ENCODE measurements around the gene PAK1. TPM values are rescaled to one million over a fixed set of nuclear protein-coding genes. Genes with fewer than 3 reads are reported as not detected.

PAK1 gene
- polyA plus RNA-seq, 1 donor (not counting 4 experiments of a cell fraction or from before 2014, with no cell fraction given): 78.2 TPM

DNA sequence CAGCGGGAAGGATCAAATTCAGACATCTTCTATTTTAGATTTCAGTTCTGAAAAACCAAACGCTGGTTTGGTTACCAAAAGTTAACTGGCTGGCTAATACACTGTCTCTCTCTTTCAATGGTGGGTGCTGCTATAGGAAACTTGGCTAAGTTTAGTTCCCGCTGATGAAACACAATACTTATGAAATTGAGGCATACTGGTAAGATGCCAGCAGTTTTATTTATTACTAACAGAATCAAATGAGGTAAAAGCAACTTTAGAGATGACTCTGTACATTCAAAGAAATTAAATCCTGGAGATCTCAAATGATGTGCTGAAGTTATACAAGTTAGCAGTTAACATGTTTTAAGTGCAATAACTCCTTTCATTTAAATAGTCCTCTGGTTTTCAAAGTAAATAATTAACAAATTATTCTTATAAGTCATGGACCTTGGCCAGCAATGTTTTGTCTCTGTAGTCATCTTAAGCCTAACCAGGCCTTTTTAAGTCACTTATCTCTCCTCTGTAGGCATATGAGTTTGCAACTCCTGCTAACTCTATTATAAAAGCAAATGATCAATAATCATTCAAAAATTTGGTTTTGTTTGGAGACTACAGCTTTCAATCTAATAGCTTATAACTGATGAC is 54.8 kb downstream of the PAK1 start:
- dilution Hi-C loops (cut with MboI; ENCODE audit: extremely low pct_ligation_motif_present, low sequenced_read_pairs): no loop called here
- Histone ChIP-seq H3K9me3 (ENCODE audit: control insufficient read depth, low read depth, low read length) (no peaks in the 10 kb centered on the region), H3K9ac (ENCODE audit: control insufficient read depth, extremely low read depth, insufficient read depth, low read length) (no peak overlapping the region), H4K20me1 (ENCODE audit: control insufficient read depth, extremely low read depth, insufficient read depth, low read length) (no peaks in the 10 kb centered on the region), H3K4me2 (ENCODE audit: control insufficient read depth, extremely low read depth, insufficient read depth, low read depth, low read length) (no peak overlapping the region), H3K4me3 (ENCODE audit: control insufficient read depth in 2 of 3, extremely low read depth in 1 of 3, insufficient read depth in 2 of 3, low read depth in 1 of 3, low read length in 3 of 3) (no peak overlapping the region), H2AFZ (ENCODE audit: control insufficient read depth, low read length) (no peak overlapping the region), H3K27me3 (ENCODE audit: control insufficient read depth, extremely low read depth, insufficient read depth, low read length) (no peaks in the 10 kb centered on the region), H3K36me3 (ENCODE audit: control insufficient read depth in 2 of 2, extremely low read depth in 1 of 2, insufficient read depth in 2 of 2, low read length in 2 of 2) (no peaks in the 10 kb centered on the region), H3K4me1 (ENCODE audit: control insufficient read depth, extremely low read depth, insufficient read depth, low read length) (no peaks in the 10 kb centered on the region), H3K79me2 (ENCODE audit: control insufficient read depth, insufficient read depth, low read length) (no peaks in the 10 kb centered on the region), H3K9me1 (ENCODE audit: control insufficient read depth, extremely low read depth, insufficient read depth, low read length) (no peaks in the 10 kb centered on the region), H3K27ac (ENCODE audit: control insufficient read depth, insufficient read depth, low read length) (no peak overlapping the region)
- DNase-seq (ENCODE audit: low read depth, low spot score) (no peak), FAIRE-seq (no peak)
- TF ChIP-seq EZH2 (IDR thresholded peaks at IDR 0.05; ENCODE audit: low read length): no peak

DNA sequence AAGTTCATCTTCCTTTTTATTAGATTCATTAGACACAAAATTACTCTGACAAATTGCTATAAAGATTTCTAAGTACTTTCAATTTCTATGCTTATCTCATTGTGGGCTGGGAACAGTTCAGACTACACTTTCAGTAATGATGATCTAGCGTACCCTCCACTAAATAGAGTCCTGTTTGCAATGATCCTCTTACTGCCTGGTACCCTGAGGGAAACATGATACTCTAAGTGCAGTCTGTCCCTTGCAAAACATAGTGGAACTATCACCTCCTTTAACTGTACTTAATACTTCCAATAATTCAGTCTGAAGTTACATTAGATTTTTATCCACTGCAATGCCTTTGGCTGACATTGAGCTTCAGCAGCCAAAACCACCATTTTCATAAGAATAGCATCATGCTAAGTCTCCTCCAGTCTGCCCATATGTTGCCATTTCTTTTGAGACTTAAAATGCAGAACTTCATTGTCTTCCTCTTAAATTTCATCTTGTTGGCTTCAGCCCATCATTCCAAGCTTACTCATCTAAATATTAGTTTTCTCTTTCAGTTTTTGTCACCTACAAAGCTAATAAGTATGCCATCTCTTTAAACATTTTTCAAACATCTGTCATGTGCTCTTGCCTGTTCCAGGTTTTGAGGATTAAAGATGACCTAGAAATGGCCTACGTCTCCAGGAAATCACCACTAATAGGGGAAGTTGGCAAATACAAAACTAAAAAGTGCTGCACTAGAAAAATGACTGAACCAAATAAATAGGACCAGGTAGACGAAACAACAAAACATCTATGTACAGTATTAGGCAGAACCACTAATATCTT is 55.5 kb downstream of the PAK1 start:
- H3K9me1 ChIP-seq (ENCODE audit: control insufficient read depth, extremely low read depth, insufficient read depth, low read length): no peaks in the 10 kb centered on the region
- H3K27me3 ChIP-seq (ENCODE audit: control insufficient read depth, extremely low read depth, insufficient read depth, low read length): no peaks in the 10 kb centered on the region
- dilution Hi-C loops (cut with MboI; ENCODE audit: extremely low pct_ligation_motif_present, low sequenced_read_pairs): no loop called here
- no peak overlapping the region for H3K9ac ChIP-seq (ENCODE audit: control insufficient read depth, extremely low read depth, insufficient read depth, low read length)
- H3K4me1 ChIP-seq (ENCODE audit: control insufficient read depth, extremely low read depth, insufficient read depth, low read length): no peaks in the 10 kb centered on the region
- no peaks in the 10 kb centered on the region for H3K36me3 ChIP-seq (ENCODE audit: control insufficient read depth in 2 of 2, extremely low read depth in 1 of 2, insufficient read depth in 2 of 2, low read length in 2 of 2)
- H2AFZ ChIP-seq (ENCODE audit: control insufficient read depth, low read length): no peak overlapping the region
- H3K9me3 ChIP-seq (ENCODE audit: control insufficient read depth, low read depth, low read length): no peaks in the 10 kb centered on the region
- FAIRE-seq (no peak), DNase-seq (ENCODE audit: low read depth, low spot score) (no peak)
- TF ChIP-seq, protein P1, sequence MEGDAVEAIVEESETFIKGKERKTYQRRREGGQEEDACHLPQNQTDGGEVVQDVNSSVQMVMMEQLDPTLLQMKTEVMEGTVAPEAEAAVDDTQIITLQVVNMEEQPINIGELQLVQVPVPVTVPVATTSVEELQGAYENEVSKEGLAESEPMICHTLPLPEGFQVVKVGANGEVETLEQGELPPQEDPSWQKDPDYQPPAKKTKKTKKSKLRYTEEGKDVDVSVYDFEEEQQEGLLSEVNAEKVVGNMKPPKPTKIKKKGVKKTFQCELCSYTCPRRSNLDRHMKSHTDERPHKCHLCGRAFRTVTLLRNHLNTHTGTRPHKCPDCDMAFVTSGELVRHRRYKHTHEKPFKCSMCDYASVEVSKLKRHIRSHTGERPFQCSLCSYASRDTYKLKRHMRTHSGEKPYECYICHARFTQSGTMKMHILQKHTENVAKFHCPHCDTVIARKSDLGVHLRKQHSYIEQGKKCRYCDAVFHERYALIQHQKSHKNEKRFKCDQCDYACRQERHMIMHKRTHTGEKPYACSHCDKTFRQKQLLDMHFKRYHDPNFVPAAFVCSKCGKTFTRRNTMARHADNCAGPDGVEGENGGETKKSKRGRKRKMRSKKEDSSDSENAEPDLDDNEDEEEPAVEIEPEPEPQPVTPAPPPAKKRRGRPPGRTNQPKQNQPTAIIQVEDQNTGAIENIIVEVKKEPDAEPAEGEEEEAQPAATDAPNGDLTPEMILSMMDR (optimal IDR thresholded peaks at IDR 0.05 in 1 of 3, IDR thresholded peaks at IDR 0.05 in 1 of 3, conservative IDR thresholded peaks at IDR 0.05 in 1 of 3; ENCODE audit: extremely low read depth in 1 of 3, insufficient read depth in 2 of 3, low read length in 3 of 3): no peak
- no peak for TF ChIP-seq EZH2 (IDR thresholded peaks at IDR 0.05; ENCODE audit: low read length)
- H3K79me2 ChIP-seq (ENCODE audit: control insufficient read depth, insufficient read depth, low read length): no peaks in the 10 kb centered on the region
- no peak overlapping the region for H3K4me3 ChIP-seq (ENCODE audit: control insufficient read depth in 2 of 3, extremely low read depth in 1 of 3, insufficient read depth in 2 of 3, low read depth in 1 of 3, low read length in 3 of 3)
- H3K4me2 ChIP-seq (ENCODE audit: control insufficient read depth, extremely low read depth, insufficient read depth, low read depth, low read length): no peak overlapping the region
- no peaks in the 10 kb centered on the region for H4K20me1 ChIP-seq (ENCODE audit: control insufficient read depth, extremely low read depth, insufficient read depth, low read length)
- no peak overlapping the region for H3K27ac ChIP-seq (ENCODE audit: control insufficient read depth, insufficient read depth, low read length)
